Measurements from ENCODE around the gene KLF4. TPM values are rescaled to one million over a fixed set of nuclear protein-coding genes. Genes with fewer than 3 reads are reported as not detected.

KLF4 gene
- total and polyA plus RNA-seq, 2 of the 13 experiments (the other 11 are each of a cell fraction or from before 2014, with no cell fraction given) = 0.20 to 0.37 TPM

DNA sequence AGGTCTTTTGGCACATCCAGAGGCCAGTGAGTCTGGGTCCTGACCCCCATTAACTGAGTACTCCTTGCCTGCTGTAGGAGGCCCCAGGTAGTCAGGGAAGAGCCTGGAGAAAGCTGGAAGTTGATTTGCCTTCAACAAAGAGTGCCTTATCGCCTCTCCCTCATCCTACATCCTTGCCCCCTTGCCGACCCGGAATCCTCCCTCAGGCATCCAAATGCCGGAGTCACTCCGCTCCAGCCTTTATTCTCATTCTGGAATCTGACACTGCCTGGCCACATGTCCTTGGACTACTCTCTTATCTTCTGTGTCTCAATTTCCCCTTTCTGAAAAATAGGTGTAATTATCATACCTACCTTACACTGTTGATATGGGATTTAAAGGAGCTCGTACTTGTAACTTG lies 39.1 kb upstream of the KLF4 start (continued):
- TF ChIP-seq, protein P1, sequence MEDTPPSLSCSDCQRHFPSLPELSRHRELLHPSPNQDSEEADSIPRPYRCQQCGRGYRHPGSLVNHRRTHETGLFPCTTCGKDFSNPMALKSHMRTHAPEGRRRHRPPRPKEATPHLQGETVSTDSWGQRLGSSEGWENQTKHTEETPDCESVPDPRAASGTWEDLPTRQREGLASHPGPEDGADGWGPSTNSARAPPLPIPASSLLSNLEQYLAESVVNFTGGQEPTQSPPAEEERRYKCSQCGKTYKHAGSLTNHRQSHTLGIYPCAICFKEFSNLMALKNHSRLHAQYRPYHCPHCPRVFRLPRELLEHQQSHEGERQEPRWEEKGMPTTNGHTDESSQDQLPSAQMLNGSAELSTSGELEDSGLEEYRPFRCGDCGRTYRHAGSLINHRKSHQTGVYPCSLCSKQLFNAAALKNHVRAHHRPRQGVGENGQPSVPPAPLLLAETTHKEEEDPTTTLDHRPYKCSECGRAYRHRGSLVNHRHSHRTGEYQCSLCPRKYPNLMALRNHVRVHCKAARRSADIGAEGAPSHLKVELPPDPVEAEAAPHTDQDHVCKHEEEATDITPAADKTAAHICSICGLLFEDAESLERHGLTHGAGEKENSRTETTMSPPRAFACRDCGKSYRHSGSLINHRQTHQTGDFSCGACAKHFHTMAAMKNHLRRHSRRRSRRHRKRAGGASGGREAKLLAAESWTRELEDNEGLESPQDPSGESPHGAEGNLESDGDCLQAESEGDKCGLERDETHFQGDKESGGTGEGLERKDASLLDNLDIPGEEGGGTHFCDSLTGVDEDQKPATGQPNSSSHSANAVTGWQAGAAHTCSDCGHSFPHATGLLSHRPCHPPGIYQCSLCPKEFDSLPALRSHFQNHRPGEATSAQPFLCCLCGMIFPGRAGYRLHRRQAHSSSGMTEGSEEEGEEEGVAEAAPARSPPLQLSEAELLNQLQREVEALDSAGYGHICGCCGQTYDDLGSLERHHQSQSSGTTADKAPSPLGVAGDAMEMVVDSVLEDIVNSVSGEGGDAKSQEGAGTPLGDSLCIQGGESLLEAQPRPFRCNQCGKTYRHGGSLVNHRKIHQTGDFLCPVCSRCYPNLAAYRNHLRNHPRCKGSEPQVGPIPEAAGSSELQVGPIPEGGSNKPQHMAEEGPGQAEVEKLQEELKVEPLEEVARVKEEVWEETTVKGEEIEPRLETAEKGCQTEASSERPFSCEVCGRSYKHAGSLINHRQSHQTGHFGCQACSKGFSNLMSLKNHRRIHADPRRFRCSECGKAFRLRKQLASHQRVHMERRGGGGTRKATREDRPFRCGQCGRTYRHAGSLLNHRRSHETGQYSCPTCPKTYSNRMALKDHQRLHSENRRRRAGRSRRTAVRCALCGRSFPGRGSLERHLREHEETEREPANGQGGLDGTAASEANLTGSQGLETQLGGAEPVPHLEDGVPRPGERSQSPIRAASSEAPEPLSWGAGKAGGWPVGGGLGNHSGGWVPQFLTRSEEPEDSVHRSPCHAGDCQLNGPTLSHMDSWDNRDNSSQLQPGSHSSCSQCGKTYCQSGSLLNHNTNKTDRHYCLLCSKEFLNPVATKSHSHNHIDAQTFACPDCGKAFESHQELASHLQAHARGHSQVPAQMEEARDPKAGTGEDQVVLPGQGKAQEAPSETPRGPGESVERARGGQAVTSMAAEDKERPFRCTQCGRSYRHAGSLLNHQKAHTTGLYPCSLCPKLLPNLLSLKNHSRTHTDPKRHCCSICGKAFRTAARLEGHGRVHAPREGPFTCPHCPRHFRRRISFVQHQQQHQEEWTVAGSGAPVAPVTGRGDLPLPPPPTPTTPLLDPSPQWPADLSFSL (CRISPR knock-in tag; IDR thresholded peaks at IDR 0.05) = no peak
- TF ChIP-seq ZSCAN31 (CRISPR knock-in tag; IDR thresholded peaks at IDR 0.05; ENCODE audit: low read depth) (no peak), ZNF501 (CRISPR knock-in tag; IDR thresholded peaks at IDR 0.05) (no peak), NONO (IDR thresholded peaks at IDR 0.05) (no peak), NONO (CRISPR knock-in tag; conservative IDR thresholded peaks at IDR 0.05) (no peak), TGIF2 (CRISPR knock-in tag; IDR thresholded peaks at IDR 0.05) (no peak), ZNF737 (CRISPR knock-in tag; IDR thresholded peaks at IDR 0.05; ENCODE audit: borderline replicate concordance) (no peak), NR2F6 (IDR thresholded peaks at IDR 0.05) (no peak), NR2F6 (CRISPR knock-in tag; IDR thresholded peaks at IDR 0.05) (no peak), ZBTB7A (CRISPR knock-in tag; IDR thresholded peaks at IDR 0.05) (no peak)
- TF ChIP-seq, protein P2, sequence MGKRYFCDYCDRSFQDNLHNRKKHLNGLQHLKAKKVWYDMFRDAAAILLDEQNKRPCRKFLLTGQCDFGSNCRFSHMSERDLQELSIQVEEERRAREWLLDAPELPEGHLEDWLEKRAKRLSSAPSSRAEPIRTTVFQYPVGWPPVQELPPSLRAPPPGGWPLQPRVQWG (CRISPR knock-in tag; IDR thresholded peaks at IDR 0.05; ENCODE audit: borderline replicate concordance, low read depth) = no peak

Data from HepG2 (cell line).